ENCODE measurements around the gene IFNA5.

IFNA5 gene

DNA sequence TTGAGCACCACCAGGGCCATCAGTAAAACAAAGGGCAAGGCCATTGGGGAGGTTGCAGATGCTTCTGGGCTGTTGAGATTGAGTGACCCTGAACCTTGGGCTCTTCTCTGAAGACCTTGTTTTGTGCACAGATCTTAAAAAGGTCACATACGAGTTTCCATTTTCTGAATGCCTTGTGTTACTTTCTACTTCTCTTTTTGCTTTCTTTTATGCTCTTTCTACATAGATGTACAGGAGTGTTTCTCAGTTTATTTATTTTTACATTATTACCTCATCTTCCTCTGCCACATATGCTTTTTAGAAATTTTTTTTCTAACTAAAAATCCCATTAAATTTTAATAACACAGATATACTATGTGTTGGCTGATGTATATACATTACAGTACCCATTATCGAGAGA is at the start of gene IFNA5:
IFNA5 (minus strand) TSS at position 101 of the 400 bp plus-strand sequence; CDS start at position 44, 57 bp downstream.
- DNase-seq, result no peak

DNA sequence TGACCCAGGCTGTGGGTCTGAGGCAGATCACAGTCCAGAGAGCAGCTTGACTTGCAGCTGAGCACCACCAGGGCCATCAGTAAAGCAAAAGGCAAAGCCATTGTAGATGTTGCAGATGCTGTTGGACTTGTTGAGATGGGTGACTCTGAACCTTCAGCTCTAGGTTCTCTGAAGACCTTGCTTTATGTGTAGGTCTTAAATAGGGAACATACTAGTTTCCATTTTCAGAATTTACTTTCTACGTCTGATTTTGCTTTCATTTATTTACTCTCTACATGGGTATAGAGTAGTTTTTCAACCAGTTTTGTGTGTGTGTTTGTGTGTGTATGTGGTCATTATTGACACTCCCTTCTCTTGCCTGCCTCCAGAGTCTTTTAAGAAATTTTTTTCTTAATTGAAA is 45.7 kb upstream of the IFNA5 start, which contains the start of gene IFNA6:
IFNA6 (minus strand) TSS at position 101 of the 400 bp plus-strand sequence; CDS start at position 101, 0 bp downstream.
- no peak for DNase-seq

DNA sequence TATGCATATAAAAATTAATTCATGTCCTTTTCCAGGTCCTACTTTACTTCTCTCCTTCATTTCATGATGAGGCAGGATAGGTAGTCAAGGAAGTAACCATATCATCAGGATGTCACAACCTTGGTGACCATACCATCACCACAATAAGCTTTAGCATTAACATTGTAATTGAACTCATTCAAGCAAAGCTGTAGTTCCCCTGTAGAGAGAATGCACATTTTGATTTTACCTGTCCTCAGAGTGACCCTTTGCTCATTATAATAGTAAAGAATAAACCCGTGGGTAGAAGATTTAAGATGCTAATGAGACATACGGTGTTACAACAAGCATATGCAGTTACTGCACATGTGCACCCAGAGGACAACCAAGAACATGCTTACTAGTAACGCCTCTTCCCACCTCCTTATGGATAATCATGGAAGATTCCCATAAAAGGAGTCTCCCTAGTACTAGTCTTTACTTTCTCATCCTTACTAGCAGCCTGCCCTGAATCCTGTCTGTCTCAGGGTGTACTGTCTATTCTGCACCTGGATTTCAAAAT is 43.4 kb upstream of the IFNA5 start:
- DNase-seq, result no peak

DNA sequence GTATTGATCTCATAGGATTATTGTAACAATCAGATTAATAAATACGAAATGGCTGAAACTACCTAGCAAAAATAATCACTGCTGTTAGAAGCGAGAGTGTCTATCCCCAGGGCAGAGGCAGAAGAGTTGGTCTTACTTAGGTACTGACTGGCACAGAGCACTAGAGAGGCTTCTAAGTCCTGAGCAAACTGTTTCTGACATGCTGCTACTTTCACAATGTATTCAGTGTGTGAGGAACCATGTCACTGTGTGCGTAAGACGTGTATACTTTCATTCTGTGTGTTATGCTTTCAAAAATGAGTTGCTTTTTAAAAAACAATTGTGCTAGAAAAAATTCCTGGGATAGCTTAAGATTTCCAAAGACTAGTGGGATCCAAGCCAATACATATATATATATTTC is 35.6 kb upstream of the IFNA5 start:
- no peak for DNase-seq

DNA sequence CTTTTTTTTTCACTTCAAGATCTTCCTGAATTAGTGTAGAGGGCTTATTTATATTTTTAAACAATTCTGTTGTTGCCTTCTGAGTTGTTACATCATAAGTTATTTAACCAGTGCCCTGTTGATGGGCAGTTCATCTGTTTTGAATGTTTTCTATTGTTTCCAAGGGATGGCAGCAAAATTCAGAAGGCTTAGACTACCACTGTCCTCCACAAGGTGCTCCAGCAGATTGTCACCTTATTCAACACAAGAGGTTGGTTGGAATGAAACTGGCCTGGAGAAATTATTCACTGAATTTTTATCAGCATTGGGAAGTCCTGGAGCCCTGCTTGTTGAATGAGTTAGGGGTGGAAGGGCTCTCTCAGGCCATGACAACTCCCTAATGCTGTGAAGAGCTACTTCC is 31.3 kb upstream of the IFNA5 start:
- DNase-seq, result no peak

DNA sequence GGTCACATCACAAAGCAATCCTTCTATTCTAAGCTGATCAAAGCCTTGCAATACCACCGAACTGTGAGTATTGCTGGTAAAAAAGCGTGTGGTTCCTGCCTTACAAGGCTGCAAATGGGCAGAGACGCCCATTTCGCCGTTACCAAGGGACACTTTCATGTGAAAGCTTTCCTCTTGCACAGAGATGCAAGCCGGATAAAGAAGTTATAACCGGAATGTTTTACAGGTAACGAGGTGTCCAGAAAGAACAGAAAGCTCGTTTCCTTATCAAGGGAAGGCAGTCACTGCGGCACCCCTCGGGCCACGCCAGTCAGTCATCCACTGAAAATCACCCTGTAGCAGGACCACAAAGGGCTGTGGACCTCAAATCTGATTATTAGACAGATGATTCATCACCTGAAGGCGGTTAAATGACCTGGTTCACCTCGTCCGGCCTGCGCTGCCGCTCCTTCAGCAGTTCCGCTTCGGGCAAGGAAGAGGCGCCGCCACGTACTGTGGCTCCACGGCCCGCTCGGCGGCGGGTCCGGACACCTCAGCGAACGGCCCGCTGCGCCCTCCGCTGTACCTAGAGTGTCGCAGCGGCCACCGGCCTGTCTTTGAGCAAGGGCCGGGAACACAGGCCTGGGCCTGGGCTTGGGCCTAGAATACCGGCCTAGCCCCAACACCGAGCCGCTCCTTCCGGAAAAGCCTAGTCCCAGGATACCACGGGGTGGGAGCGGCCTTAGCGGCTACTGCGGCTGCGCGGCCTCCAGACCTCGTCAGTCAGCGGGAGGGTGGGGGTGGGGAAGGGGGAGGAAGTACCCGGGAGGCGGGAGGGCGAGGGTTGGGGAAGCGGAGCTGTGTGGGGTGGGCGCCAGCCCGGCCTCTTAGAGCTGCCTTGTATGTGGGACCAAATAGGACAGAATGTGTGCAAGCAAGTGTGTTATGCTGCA is 29.9 kb upstream of the IFNA5 start, which contains the start of gene KLHL9:
KLHL9 (minus strand) TSS at position 704 of the 932 bp plus-strand sequence; CDS start at position 159, 545 bp downstream.
- peak; percentile 83 to 90 (median 86) for DNase-seq

DNA sequence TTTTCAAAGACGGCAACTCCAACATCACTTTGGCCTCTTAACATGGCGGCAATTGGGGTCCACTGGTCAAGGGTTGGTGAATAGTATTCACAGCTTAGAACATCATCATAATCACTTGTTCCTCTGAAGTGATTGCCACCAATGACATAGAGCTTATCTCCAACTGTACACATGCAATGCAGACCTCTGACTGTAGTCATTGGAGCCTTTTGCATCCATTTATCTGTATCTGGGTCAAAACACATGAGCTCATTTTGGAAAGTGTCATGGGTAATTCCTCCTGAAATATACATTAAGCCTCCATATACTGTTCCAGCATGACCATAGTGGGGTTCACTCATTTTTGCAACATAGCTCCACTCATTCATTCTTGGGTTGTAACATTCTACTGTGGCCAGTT is 28.1 kb upstream of the IFNA5 start:
- DNase-seq, result no peak

DNA sequence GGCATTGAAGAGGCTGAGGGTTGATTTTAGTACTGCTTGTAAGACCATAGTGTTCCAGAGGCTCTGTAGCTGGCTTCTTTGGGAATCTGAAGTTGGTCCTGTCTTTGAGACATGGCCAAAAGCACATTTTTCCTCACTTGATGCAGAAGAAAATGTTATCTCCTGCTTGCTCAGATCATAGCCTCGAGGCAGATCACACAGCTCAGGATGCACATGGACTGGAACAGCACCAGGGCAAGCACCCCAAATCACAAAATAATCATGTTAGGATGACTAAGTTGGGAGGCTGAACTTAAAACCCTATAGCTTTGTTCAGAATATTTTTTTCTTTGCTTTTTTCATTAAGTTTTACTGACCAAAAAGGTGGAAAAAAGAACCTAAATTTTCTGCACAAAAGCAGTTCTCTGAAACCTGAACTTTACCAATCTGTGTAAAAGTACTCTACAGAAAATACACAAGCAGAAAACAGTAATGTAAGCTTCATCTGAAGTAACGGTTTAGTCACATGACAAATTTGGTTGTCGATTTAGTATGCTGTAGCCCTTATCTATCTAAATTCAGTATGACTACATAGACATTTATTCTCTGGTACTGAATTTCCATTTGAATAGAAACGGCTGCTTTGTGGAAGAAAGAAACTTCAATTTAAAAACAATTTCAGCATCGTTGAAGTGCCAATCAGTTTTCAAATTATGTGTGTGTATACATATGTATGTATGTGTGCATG is 26.7 kb upstream of the IFNA5 start:
- no peak for DNase-seq

DNA sequence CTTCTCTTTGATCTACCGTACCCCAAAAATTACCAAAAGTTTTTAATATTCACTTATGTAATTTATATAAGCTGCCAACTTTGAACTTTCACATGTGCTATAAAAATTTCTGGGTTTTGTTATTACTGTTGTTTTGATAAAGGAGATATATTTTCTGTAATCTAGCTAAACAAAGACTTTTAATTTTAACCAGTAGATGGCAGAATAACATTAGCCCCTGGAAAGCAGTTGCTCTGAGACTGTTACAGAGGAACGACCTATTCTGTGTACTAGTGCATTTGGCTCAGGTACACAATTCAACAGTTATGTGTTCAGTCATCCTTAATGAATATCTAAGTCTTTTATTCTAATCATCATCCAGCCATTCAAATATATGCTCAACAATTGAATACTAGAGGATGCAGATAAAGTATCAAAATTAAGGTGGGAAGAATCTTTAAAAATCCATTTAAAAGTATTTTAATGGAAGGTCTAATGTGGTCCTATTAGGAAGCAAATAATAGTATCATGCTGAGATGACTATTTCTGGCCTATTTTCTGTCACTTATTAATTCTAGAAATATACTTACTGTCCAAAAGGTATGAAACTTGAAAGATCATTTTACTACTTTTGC is 21.5 kb upstream of the IFNA5 start:
- DNase-seq, result peak in 2 of 3 experiments; percentile 43 to 59

DNA sequence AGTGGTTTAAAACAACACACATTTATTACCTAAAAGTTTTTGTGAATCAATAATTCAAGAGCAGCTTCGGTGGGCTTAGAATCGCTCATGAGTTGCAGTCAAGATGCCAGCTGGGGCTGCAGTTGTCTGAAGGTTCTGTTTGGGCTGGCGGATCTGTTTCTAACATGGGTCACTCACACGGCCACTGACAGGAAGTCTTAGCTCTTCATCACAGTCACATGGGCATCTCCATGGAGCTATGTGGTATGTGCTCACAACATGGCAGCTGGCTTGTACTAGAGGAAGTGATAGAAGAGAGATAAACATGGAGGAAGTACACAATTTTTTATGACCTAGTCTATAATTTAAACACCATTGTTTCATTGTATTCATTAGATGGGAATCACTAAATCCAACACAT is 18.9 kb upstream of the IFNA5 start:
- no peak for DNase-seq

DNA sequence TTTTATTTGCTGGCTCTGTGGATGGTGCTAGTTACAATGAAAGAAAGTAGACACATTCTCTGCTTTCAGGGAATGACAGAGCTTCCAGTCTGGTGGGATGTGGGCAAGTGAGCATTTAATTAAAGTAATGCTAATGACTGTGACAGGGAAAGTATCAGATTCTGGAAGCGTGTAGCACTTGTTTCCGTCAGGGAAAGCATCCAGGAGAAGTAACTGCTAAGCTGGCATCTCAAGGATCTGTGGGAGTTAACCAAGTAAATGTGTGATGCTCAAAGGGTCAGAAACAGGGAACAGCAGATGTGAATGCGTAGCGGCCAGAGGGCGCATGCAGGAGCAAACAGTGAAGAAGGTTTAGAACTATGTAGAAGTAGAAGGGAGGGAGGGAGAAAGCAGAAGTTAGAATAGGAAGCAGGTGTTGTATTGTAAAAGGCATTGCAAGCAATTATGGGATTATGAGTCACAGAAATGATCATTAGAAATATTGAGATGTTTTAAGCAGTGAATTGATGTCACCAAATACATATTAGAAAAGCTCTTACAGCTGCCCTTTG is 17.9 kb upstream of the IFNA5 start:
- peak in 1 of 3 experiments; percentile 28 for DNase-seq

DNA sequence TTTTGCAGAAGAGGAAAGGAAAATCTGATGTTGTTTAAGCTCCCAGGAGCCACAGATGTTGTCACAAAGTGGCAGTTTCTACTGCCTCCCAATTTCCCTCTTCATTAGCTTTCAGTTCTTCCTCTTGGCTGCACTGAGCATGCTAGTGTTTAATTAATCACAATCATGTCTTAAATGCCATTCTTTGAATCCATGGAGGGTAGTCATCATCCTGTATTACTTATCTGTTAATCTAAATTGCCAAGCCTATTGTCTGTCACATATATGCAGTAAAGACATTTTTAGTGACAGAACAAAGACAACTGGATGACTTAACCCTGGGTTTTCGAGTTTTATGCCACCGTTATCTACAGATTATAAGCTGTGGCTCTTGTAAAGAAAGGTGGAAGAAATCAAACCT is 15.4 kb upstream of the IFNA5 start:
- DNase-seq, result no peak

DNA sequence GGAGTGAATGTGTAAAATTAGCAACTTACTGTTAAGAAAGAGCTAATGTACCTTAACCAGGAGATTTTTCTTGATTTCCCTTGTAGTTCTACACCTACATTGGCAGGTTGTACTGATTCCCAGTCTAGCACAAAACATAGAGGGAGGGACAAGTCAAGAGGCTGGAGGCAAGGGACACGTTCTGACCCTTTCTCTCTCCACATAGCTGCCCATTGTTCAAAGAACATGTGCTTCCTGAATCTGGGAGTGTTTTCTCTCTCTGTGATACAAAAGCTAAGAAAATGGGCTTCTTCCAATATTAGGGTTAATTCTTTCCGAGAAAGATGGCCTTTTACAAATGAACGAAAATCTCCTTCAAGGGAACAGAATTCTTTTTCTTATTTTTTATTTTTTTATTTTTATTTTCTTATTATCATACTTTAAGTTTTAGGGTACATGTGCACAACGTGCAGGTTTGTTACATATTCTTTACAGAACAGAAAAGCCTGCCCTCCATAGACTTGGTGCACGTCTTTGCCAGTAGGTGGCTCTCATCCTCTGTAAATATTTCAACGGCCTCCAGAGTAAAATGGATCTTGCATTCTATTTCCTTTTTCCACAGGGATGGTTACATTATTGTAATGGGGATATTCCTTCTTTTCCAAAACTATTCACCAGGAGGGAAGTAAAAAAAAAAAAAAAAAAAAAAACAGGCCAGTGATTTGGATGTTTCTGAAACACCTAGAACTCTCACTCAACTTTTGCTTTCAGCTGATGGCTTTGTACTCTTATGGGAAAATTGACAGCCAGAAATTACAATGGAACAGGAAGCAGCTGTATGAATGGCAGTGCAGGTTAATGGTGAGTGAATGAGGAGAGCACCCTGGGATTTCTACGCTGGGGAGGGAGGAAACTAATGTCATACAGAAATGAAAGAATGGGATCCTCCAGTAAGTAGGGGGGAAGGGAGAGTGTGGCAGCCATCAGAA is 13.1 kb upstream of the IFNA5 start:
- DNase-seq, result peak; percentile 7 to 57 (median 13)

DNA sequence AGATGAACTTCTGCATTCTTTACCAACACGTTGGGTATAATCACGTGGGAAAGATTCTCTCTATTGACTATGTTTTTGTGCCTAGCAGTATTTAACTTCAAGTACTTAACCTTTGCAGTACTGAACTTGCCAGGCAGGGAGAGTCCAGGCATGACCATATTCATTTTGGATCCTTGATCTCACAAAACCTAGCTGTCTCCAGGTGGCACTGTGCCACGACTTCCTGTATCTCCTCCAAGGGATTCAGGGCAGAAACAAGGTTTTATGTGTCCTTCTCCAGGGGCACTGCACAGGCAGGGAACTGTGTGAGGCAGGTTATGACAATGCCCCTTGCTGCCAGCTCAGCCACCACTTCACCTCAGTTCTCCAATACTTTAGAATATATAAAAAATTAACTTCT is 11.7 kb upstream of the IFNA5 start:
- DNase-seq, result no peak

DNA sequence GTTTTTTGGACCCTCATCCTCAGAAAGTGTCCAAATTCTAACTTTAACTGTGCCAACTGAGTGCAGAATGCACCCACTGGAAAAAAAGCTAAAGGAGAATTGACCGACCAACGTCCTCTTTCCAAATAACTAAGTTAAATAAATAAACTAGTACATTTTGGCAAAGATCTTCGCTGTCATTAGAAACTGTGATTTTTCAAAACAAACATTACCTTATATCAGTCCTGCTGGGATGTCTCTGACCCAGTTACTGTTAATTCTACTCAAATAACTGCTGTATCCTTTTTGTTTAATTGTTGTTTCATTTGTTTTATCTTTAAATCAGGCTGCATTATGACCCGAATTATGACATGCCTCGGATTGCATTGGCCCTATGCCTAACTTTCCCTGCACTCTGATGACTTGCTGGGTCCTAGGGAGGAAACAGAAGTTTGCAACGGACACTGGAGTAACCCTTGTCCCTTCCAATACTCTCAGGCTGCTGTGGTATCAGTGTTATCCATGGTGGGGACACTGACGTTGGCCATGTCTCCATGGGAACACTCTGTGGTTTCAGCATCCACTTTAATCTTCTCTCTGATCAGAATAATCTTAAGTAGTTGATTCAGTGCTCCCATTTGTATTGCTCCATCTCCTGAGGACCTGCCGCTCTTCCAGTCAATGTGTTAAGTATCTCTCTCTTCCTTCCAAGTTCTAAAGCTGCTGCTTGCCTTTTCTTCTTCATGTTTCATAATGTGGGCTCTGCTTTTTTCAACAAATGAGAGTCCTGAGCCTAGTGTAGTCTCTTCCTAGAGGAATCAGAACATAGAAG is 11.1 kb upstream of the IFNA5 start:
- DNase-seq, result no peak

DNA sequence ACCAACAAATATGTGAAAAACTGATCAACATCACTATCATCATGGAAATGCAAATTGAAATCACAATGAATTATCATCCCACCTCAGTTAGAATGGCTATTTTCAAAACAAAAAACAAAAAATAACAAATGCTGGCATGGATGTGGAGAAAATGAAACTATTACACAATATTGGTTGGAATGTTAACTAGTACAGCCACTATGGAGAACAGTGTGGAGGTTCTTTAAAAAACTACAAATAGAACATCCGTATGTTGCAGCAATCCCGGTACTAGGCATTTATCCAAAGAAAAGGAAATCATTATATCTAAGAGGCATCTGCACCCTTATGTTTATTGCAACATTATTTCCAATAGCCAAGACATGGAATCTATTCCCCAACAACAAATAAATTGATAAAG is 9.0 kb upstream of the IFNA5 start:
- no peak for DNase-seq

DNA sequence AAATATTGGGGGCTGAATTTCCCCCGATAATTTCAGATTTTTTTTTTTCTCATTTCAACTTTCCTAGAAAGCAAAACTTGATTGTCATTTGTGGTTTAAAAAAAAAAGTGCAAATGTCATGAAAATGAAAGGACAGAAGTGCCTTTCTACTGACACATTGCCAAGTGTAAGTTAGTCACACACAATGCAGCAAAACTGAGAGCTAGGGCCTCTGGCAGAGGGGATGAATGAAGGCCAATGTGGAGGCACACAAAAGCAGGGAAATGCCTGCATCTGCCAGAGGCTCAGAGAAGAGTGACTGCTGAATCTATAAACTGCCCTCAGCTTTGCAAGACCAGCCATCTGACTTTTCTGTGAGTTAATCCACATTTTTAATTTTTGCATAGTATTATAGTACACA is 6.8 kb upstream of the IFNA5 start:
- no peak for DNase-seq

DNA sequence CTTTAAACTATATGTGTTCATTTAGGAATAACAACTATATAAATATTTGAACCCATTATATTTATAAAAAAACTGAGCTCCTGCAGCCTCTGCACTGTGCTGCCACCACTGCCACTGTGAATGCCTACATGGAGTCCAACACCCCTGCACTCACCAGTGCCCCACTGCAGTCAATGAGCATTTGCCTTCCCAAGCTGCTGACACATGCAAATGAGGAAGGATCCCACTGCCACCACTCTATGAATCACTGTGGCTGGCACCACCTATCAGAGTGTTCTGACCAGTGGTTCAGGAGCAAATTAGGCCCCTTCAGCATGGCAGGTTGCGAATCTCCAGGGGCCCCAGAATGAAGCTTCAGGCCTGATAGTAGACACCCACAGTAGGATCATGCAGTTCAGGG is 9.1 kb downstream of the IFNA5 start:
- no peak for DNase-seq

DNA sequence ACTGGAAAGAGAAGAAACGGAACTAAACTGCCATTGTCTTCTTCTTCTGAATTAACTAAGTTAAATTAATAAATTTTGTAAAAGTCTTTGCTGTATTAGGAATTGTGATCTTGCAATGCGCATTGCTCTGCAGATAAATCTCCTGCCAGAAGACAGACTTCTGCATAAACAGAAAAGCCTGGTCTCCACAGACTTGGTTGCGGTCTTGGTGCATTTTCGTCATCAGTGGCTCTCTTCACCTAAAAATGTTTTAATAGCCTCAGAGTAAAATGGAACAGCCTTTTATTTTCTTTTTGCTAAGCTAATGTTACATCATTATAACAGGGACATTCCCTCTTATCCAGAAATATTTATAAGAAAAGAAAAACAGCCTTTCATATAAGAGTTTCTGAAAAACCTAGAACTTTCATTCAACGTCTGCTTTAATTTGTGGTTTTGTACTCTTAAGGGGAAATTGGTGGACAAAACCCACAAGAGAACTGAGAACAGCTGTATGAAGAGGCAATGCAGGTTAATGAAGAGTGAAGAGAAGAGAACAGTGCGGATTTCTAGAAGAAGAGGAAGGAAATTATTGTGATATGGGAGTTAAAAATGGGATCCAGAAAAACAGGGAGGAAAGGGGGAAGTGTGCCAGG is 10.1 kb downstream of the IFNA5 start:
- no peak for DNase-seq

DNA sequence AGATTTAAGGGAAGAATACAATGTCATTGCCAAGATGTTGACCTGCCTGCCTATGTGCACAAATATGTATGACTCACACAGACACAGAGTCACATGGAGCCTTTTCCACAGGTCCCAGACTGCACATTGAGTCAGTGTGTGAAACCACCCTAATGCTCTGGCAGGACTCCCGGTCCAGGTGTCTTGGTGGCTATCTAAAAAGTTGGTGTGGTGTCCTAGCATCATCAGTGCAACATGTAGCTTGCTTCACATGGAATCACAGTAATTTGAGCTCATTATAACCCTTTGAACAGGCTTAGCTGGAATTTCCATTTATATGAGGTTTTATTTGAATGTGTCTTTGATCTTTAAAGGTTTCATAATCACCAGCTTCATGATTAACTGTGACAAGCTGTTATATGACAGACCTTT is 10.7 kb downstream of the IFNA5 start:
- no peak for DNase-seq

All from NCI-H1417 (cell line).